ENCODE data around the gene PDZD2.
"Not testable (repeated sequence)": the region's sequence is repeated elsewhere in the genome, so short reads cannot be mapped to it uniquely, and the experiment has no call there.

The PDZD2 gene

GRCh38 chr5:31987985-31988710 lies 349.2 kb downstream of the PDZD2 start:
- DNase-seq = no peak

GRCh38 chr5:31990081-31990650 lies 351.2 kb downstream of the PDZD2 start:
- DNase-seq = no peak

- DNase-seq = no peak
These were observed 351.8 kb downstream of the PDZD2 start for GRCh38 chr5:31990701-31991110.

- no peak for DNase-seq
These were observed 353.4 kb downstream of the PDZD2 start for GRCh38 chr5:31992377-31992776.

- no peak for DNase-seq
These were observed 354.4 kb downstream of the PDZD2 start for GRCh38 chr5:31993165-31993961.

GRCh38 chr5:31995006-31995405 lies 356.1 kb downstream of the PDZD2 start:
- no peak for DNase-seq

GRCh38 chr5:31995714-31996113 lies 356.8 kb downstream of the PDZD2 start:
- DNase-seq = no peak

- DNase-seq = no peak
These were observed 358.0 kb downstream of the PDZD2 start for GRCh38 chr5:31996909-31997308.

- no peak for DNase-seq
These were observed 360.5 kb downstream of the PDZD2 start for GRCh38 chr5:31999470-31999869.

GRCh38 chr5:32000731-32001130 lies 361.8 kb downstream of the PDZD2 start:
- DNase-seq = no peak

GRCh38 chr5:32001284-32001683 lies 362.4 kb downstream of the PDZD2 start:
- no peak for DNase-seq

- DNase-seq = no peak
These were observed 362.8 kb downstream of the PDZD2 start for GRCh38 chr5:32001707-32002106.

- no peak for DNase-seq
These were observed 363.8 kb downstream of the PDZD2 start for GRCh38 chr5:32002755-32003154.

GRCh38 chr5:32003981-32004380 lies 365.1 kb downstream of the PDZD2 start:
- no peak for DNase-seq

- DNase-seq = no peak
These were observed 365.5 kb downstream of the PDZD2 start for GRCh38 chr5:32004404-32004803.

GRCh38 chr5:32008746-32009145 lies 369.8 kb downstream of the PDZD2 start:
- DNase-seq = no peak

GRCh38 chr5:32013658-32014057 lies 374.7 kb downstream of the PDZD2 start:
- no peak for DNase-seq

- no peak for DNase-seq
These were observed 375.3 kb downstream of the PDZD2 start for GRCh38 chr5:32014096-32014745.

GRCh38 chr5:32015262-32015661 lies 376.3 kb downstream of the PDZD2 start:
- DNase-seq = not testable (repeated sequence)

GRCh38 chr5:32017692-32018367 lies 378.9 kb downstream of the PDZD2 start:
- DNase-seq = no peak

GRCh38 chr5:32018476-32019436 lies 379.8 kb downstream of the PDZD2 start:
- no peak for DNase-seq

- no peak for DNase-seq
These were observed 381.3 kb downstream of the PDZD2 start for GRCh38 chr5:32020271-32020670.

All from activated CD4-positive, alpha-beta T cell treated with anti-CD3 and anti-CD28 coated beads for 48 hours (primary cell).